Brain pericyte (primary cell): ENCODE data around the gene SPIN2A.
A peak's percentile ranks its signal among the peaks of the same experiment; 100 is the strongest.
"Not testable (repeated sequence)": the region's sequence is repeated elsewhere in the genome, so short reads cannot be mapped to it uniquely, and the experiment has no call there.

ENCODE experiments used
- DNase-seq: peaks from one replicate; pipeline ENCODE4 v3.0.0-alpha.2; 2012; ENCODE audit warnings: low read depth, low spot score

SPIN2A gene

GRCh38 chrX:57137073-57137472 lies at the start of gene SPIN2A:
Gene SPIN2A (minus strand): TSS chrX:57137397. CDS start chrX:57136597, 800 bp downstream.
- not testable (repeated sequence) for DNase-seq

- no peak for DNase-seq
Measured at GRCh38 chrX:57178605-57179004, 41.4 kb upstream of the SPIN2A start.

DNA sequence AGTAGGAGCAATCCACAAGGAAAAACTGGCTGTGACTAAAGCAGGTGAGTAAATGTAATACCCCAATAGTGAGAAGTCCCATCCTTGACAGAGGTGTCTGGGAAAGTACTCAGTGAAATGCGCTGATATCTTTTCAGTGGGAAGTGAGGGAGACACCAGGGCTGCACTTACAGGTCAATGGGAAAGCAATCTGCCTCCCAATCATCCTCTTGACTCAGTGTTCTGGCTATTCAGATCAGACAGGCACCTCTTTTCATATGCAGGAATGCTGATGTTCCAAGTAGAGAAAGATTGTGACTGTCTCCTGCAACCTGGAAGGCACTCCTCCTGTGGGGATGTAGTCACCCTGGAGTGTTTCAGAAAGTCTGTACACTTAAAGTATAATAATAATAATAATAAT lies 39.9 kb upstream of the SPIN2A start:
- no peak for DNase-seq

- no peak for DNase-seq
Measured at GRCh38 chrX:57172544-57172943, 35.3 kb upstream of the SPIN2A start.

GRCh38 chrX:57156397-57157049 lies 19.3 kb upstream of the SPIN2A start:
- no peak for DNase-seq

- DNase-seq, result no peak
Measured at GRCh38 chrX:57155171-57155570, 18.0 kb upstream of the SPIN2A start.

DNA sequence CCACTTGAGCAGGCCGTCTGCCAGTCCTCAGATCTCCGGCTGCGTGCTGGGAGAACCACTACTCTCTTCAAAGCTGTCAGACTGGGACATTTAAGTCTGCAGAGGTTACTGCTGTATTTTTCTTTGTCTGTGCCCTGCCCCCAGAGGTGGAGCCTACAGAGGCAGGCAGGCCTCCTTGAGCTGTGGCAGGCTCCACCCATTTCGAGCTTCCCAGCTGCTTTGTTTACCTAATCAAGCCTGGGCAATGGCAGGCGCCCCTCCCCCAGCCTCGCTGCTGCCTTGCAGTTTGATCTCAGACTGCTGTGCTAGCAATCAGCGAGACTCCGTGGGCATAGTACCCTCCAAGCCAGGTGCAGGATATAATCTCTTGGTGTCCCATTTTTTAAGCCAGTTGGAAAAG lies 15.0 kb upstream of the SPIN2A start:
- not testable (repeated sequence) for DNase-seq

GRCh38 chrX:57138674-57139073 lies 1.5 kb upstream of the SPIN2A start:
- DNase-seq, result no peak

DNA sequence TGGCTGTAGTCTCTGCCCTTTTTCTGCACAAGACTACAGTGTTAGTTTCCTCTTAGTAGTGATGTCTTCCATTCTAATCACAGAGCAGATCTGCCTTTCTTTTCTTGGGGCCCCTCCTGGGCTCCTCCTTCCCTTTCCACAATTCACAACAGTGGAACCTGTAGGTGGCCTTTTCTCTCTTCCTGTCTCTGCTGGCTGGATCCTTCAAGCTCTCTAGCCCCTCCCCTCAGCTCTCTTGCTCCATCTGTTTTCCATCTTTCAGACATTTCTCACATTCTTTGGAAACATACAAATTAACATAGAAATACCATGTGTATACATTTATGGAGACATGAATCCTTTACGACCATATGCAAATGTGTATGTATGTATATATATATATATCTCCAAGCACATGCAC lies 304 bp upstream of the SPIN2A start:
- DNase-seq, result no peak

DNA sequence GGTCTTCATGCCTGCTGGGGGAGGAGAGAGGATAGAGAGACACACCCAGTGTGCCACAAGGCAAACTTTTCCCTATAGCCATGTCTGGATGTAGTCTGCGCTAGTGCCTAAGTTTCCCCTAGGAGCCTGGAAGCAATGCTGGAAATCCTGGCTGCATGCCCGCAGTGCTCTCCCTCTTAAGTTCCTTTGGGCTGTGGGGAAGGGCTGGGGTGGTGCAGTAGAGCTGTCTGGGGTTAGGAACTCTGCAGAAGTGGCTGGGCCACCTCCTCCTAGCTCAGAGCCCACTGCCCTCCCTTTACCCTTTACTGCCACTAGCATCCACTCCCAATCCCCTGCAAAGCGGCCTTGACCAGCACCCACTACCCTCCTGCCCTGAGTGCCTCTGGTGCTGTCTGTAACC lies 608 bp downstream of the SPIN2A start:
- not testable (repeated sequence) for DNase-seq

DNA sequence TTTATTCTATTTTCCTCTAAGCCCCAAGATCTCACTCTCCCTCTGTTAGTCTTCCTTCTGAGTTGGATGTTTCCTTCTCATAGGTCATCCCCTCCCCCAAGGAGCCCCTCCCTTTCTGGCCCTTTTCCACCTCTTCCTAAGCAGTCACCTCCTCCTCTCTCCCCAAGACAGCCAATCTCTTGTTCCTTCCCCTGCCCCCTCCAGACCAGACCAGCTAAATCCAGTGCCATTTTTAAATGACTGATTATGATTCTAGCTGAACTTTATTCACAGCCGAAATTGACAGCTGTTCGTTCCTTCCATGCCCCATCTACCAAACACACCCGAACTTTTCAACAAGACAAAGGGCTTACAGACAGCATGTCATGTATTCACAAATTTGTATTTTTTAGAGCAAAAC lies 1.9 kb downstream of the SPIN2A start:
- DNase-seq, result no peak

DNA sequence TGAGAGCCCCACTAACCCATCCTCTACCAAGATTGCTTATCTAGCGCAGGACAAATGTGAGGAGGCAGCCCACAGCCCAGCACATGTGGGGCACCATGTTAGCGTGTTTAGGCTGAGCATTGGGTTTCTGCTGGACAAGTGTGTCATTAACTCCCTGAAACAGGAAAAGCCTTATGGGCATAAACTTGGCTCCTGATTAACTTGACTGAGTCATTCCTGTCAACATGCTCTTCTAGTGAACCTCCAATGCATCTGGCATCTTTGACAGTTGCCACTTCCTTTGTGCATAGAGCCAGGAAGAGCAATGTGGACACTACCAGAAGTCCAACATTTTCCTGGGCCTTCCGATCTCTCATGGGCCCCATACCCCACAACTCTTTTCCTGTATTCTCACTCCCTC lies 2.5 kb downstream of the SPIN2A start:
- no peak for DNase-seq

- no peak for DNase-seq
Measured at GRCh38 chrX:57133706-57134105, 3.5 kb downstream of the SPIN2A start.

DNA sequence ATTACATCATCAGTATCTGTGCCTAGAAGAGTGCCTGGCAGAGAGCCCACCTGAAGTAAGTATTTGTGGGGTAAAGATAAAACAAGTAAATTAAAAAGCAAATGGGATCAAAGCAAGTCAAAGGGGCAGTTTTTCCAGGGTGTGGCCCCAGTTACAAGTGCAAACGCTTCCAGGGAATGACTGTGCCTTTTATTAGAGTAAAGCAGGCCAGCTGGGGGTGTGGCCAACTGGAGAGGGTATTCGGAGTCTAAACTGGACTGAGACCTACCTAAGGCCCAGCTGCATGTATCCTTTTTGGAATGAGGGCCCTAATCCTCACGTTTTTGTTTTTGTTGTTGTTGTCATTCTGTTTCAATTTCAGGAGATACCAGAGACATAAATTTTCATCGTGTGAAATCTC lies 3.9 kb downstream of the SPIN2A start:
- DNase-seq, result not testable (repeated sequence)

DNA sequence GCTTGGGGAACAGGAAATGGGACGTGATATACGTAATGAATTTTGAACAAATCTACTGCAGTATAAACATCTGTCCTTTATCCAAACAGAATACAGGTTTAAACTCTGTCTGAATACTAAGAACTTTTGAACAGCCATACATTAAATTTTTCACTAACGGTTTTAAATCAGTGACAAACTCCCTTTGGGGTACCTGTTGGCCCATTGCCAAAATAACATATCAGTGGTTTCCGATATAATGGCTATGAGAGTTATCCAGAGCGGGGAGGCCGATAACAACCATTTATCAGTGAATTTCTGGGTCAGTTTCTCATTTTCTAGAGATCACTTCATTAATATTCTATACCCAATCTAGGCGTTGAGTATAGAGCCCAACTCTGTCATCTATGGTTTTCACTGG lies 5.2 kb downstream of the SPIN2A start:
- DNase-seq, result no peak

DNA sequence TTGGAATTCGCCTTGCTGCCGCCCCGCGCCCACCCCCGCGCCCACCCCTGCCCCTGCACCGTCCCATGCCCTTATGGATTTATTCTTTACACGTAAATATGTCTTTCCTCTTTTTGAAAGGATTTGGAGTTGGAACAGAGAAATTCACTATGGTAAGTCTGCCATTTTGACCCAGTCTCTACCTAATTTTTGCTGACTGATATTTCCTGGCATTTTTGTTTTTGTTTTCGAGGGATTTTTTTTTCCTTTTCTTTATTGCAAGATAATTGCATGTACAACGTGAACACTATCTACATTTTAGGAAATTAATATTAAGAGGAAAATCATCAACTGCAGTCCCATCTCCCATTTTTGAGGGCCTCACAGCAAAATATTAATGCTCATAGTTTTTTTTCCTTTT lies 15.4 kb downstream of the SPIN2A start:
- no peak for DNase-seq

DNA sequence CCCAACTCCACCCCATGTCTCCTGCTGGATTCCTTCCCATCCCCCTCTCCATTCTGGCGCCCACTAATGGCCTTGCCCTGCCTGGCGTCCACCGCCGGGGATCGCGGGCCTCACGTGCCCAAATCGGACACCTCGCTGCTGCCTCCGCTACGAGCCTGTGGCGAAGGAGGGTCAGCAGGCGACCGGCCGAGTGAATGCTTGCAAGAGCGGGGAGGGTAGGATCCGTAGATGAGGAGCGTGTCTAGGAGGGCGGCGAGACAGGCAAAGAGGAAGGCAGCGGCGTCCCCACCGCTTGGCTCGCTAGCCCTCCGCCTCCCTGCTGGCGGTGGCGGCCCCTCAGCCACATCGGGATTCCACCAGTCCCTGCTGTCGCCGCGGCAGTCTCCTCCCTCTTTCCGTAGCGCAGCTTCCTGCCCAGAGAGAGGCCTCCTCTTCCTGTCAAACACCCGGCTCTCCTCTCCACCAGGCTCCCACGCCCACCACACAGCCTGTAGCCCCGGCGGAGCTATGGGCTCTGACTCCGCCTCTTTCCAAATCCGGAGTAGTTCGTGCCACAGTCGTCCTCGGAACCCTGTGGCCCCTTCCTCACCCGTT lies 15.9 kb downstream of the SPIN2A start, which contains the start of gene SPIN2B:
TSS of gene SPIN2B (minus strand) at position 387 of the 594 bp plus-strand sequence.
- peak; percentile 8 for DNase-seq

DNA sequence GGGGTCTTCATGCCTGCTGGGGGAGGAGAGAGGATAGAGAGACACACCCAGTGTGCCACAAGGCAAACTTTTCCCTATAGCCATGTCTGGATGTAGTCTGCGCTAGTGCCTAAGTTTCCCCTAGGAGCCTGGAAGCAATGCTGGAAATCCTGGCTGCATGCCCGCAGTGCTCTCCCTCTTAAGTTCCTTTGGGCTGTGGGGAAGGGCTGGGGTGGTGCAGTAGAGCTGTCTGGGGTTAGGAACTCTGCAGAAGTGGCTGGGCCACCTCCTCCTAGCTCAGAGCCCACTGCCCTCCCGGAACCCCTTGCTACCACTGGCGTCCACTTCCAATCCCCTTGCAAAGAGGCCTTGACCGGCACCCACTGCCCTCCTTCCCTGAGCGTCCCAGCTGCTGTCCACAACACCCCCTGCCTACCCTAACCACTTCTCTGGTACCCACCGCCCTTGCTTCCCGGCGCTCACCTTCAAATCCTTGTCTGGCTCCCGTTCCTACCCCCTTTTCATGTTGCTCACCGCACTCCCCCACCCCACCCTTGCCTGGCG lies 16.5 kb downstream of the SPIN2A start:
- not testable (repeated sequence) for DNase-seq

DNA sequence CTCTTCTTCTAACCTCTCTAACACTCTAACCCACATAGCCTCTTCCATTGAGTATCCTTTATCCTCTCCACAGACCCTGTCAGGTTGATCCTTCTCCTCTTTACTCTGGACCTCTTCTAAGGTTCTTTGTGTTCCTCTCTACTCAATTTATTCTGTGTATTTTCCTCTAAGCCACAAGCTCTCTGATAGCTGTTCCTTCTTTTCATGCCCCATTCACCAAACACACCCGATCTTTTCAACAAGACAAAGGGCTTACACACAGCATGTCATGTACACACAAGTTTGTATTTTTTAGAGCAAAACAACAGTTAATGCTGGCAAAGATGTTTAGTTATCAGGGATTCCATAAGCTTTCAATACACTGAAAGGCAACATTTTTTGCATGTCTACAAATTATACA lies 17.8 kb downstream of the SPIN2A start:
- no peak for DNase-seq

DNA sequence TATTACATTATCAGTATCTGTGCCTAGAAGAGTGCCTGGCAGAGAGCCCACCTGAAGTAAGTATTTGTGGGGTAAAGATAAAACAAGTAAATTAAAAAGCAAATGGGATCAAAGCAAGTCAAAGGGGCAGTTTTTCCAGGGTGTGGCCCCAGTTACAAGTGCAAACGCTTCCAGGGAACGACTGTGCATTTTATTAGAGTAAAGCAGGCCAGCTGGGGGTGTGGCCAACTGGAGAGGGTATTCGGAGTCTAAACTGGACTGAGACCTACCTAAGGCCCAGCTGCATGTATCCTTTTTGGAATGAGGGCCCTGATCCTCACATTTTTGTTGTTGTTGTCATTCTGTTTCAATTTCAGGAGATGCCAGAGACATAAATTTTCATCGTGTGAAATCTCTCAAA lies 19.6 kb downstream of the SPIN2A start:
- DNase-seq, result not testable (repeated sequence)

DNA sequence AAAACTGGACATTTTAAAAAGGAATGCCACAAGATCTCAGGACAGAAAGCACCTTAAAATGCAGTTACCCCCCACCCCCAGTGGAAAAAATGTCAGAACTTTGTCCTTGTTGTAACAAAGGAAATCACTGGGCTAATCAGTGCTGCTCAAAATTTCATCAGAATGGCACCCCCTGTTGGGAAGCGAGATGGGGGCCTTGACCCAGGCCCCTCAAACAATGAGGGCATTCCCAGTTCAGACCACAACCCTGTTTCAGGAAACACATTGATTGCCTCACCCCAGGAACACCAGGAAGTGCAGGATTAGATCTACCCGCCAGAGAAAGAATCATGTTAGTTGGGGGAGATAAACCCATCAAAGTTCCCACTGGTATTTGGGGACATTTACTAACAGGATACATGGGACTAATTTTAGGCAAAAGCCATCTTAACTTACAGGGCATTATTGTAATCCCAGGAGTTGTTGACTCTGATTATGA lies 32.2 kb downstream of the SPIN2A start:
- DNase-seq, result no peak

GRCh38 chrX:57104406-57104805 lies 32.8 kb downstream of the SPIN2A start:
- DNase-seq, result no peak

GRCh38 chrX:57103489-57103888 lies 33.7 kb downstream of the SPIN2A start:
- no peak for DNase-seq
